Osteoblast (primary cell): ENCODE results near the gene NFATC1. TPM values are rescaled to one million over a fixed set of nuclear protein-coding genes. Genes with fewer than 3 reads are reported as not detected.
A peak's percentile ranks its signal among the peaks of the same experiment; 100 is the strongest.

Experiments used
- DNase-seq: peaks from one replicate; pipeline ENCODE4 v3.0.0; 2011; ENCODE audit warnings: low spot score, mixed read lengths; ENCODE audit not compliant: insufficient read length; ENCODE audit errors: missing footprints
- H2AFZ ChIP-seq: 2 replicates; pipeline ENCODE4 v1.6.0; 2011; ENCODE audit warnings: mild to moderate bottlenecking, low read length
- H3K27ac ChIP-seq: 2 replicates; pipeline ENCODE4 v1.5.1; 2011; ENCODE audit warnings: mild to moderate bottlenecking, low read depth, low read length, moderate library complexity
- H3K27me3 ChIP-seq: 2 replicates; pipeline ENCODE4 v1.6.0; 2012; ENCODE audit warnings: mild to moderate bottlenecking, control low read depth, inconsistent platforms, low read length, moderate library complexity; ENCODE audit not compliant: insufficient read depth
- H3K36me3 ChIP-seq: 2 replicates; pipeline ENCODE4 v1.5.1; 2011; ENCODE audit warnings: mild to moderate bottlenecking, low read length, control low read depth, moderate library complexity; ENCODE audit not compliant: insufficient read depth
- H3K4me1 ChIP-seq: 2 replicates; pipeline ENCODE4 v1.5.1; 2011; ENCODE audit warnings: mild to moderate bottlenecking, low read length, control low read depth, moderate library complexity; ENCODE audit not compliant: insufficient read depth
- H3K4me2 ChIP-seq: 2 replicates; pipeline ENCODE4 v1.6.0; 2011; ENCODE audit warnings: mild to moderate bottlenecking, low read length; ENCODE audit not compliant: insufficient read depth
- H3K4me3 ChIP-seq: fragments of 200-600 bp; sonication (generic); 3 replicates; pipeline ENCODE4 v1.5.1; 2012; ENCODE audit warnings: mild to moderate bottlenecking, low read length, inconsistent platforms; ENCODE audit not compliant: insufficient read depth
- H3K79me2 ChIP-seq: 2 replicates; pipeline ENCODE4 v1.6.0; 2012; ENCODE audit warnings: mild to moderate bottlenecking, low read length, control low read depth, inconsistent platforms; ENCODE audit not compliant: insufficient read depth
- H3K9me3 ChIP-seq: 2 replicates; pipeline ENCODE4 v1.5.1; 2011; ENCODE audit warnings: low read depth, low read length, control low read depth
- H4K20me1 ChIP-seq: 2 replicates; pipeline ENCODE4 v1.6.0; 2012; ENCODE audit warnings: mild to moderate bottlenecking, low read length, control low read depth; ENCODE audit not compliant: insufficient read depth
- CTCF ChIP-seq: IDR thresholded peaks from 2 replicates; pipeline ENCODE4 v1.5.1; 2011; ENCODE audit warnings: mild to moderate bottlenecking, low read depth, low read length, moderate library complexity; ENCODE audit errors: extremely low read depth
- total RNA-seq: library from RNA; depleted of rRNA; stranded (reverse); fragments of >200 nt; gene quantifications from 2 replicates; pipeline ENCODE4 v1.2.3, GENCODE V29; 2012

NFATC1 gene
- total RNA-seq, 1 donor = 6.2 TPM

- Histone ChIP-seq H3K4me2 (peak overlapping the region; percentile 68), H4K20me1 (peaks cover 7% of the 10 kb centered on the region), H3K36me3 (no peaks in the 10 kb centered on the region), H3K9me3 (no peaks in the 10 kb centered on the region), H3K27me3 (no peaks in the 10 kb centered on the region), H3K4me3 (peak overlapping the region; percentile 55), H3K27ac (no peak overlapping the region), H3K79me2 (no peaks in the 10 kb centered on the region), H2AFZ (peak overlapping the region; percentile 20), H3K4me1 (no peaks in the 10 kb centered on the region)
- DNase-seq = peak; percentile 99
- no peak for TF ChIP-seq CTCF
Measured at GRCh38 chr18:79402977-79403722, 7.4 kb downstream of the NFATC1 start.

DNA sequence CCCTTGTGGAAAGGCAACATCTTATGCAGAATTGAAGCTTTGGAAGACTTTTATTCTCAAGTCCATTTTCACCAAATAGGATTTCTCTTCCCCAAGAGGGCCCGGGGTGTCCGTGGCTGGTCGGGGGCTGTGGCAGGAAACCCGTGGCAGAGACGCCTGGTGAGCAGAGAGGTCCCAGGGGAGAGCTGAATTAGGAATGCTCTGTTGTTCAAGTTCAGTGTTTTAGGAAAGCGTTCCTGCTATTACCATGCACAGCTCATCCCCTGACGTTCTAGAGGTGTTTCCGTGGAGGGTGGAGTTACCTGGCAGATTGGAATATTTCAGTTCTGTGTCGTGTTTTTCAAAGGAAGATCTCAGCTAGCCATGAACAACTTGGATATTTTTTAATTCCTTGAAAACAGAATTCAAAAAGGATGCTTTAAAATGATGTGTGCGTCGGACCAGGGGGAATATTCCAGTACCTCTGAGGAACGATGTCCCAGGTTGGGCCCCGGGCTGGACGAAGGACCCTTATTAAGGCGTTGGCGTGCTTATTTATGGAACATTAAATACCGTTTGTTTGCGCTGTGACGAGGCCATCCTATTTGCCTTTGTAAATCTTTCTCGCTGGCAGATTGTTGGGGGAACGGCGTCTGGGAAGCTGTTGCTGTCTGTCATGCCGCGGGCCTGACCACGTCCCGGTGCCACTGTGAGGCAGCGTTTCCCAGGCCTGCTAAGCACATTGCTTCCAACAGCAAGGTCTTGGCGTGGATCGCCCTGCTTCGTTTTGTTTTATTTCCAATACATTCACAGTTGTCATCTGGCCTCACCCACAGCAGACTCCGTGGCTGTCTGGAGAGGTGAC lies 8.2 kb downstream of the NFATC1 start:
- Histone ChIP-seq H3K4me3 (peak overlapping the region; percentile 55), H3K9me3 (no peaks in the 10 kb centered on the region), H3K36me3 (no peaks in the 10 kb centered on the region), H3K27me3 (no peaks in the 10 kb centered on the region), H3K4me1 (no peaks in the 10 kb centered on the region), H3K27ac (no peak overlapping the region), H3K4me2 (peak overlapping the region; percentile 68), H2AFZ (peak overlapping the region; percentile 20), H4K20me1 (peaks cover 7% of the 10 kb centered on the region), H3K79me2 (no peaks in the 10 kb centered on the region)
- no peak for TF ChIP-seq CTCF
- peak; percentile 81 for DNase-seq

DNA sequence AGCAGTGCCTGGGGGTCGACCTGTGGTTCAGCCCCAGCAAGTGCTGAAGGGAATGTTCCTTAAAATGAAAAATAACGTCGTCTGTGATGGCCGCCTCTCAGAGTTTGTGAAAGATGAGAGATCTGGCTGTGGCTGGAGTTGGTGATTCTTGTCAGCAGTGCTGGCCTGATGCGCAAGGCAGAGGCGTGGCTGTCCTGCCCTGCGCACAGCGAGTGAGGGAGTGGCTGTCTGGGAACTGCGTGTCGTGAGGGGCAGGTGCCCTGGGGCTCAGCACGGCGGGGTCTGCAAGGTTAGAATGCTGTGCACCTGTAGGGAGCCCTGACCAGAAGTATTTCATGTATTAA lies 8.8 kb downstream of the NFATC1 start:
- DNase-seq = peak; percentile 83
- no peaks in the 10 kb centered on the region for H3K4me1 ChIP-seq
- no peaks in the 10 kb centered on the region for H3K9me3 ChIP-seq
- no peak overlapping the region for H3K4me2 ChIP-seq
- H3K36me3 ChIP-seq = no peaks in the 10 kb centered on the region
- H3K27ac ChIP-seq = no peak overlapping the region
- H3K79me2 ChIP-seq = no peaks in the 10 kb centered on the region
- H3K27me3 ChIP-seq = no peaks in the 10 kb centered on the region
- no peak for TF ChIP-seq CTCF
- no peak overlapping the region for H2AFZ ChIP-seq
- H3K4me3 ChIP-seq = no peak overlapping the region
- H4K20me1 ChIP-seq = peaks cover 7% of the 10 kb centered on the region

DNA sequence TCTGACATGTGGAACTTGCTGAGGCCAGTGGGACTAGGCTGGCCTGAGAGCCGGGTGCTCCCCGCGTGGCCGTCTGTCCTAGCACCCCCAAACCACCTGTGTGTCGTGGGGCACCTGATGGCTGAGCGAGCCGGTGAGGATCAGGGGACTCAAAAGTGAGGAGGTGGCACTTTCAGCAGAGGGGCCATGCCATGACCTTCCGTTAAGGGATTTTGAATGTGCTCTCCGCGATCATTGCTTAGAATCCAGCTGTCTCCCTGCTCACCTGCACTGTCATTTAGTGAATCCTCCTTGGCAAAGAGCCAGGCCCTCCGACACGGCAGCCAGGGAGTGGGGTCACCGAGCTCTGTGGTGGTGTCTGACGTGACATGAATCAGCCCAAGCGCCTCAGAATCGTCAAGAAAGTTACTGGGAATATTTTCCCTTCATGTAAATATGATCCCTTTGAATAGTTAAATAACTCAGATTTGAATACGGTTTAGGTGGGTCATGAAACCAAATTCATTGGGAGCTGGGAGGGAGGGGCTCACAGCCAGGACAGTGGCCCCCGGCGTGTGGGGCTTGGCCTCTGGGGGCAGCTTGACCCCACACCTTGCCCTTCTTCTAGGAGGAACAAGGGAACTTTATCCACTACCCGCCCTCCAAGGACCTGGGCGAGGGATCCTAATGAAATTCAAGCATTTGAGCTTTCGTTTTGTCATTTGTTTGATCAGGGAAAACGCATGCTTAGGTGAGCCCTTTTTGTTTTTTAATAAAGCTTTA lies 9.5 kb downstream of the NFATC1 start:
- no peak for TF ChIP-seq CTCF
- Histone ChIP-seq H4K20me1 (peaks cover 7% of the 10 kb centered on the region), H3K79me2 (no peaks in the 10 kb centered on the region), H3K4me1 (no peaks in the 10 kb centered on the region), H3K36me3 (no peaks in the 10 kb centered on the region), H3K4me3 (no peak overlapping the region), H3K9me3 (no peaks in the 10 kb centered on the region), H2AFZ (no peak overlapping the region), H3K4me2 (no peak overlapping the region), H3K27ac (no peak overlapping the region), H3K27me3 (no peaks in the 10 kb centered on the region)
- no peak for DNase-seq
